ENCODE data around the gene NDUFB1. TPM values are rescaled to one million over a fixed set of nuclear protein-coding genes. Genes with fewer than 3 reads are reported as not detected.

The NDUFB1 gene
- total and polyA plus RNA-seq, 2 of the 4 experiments (the other 2 are of a cell fraction), result 32.1 to 333 TPM

DNA sequence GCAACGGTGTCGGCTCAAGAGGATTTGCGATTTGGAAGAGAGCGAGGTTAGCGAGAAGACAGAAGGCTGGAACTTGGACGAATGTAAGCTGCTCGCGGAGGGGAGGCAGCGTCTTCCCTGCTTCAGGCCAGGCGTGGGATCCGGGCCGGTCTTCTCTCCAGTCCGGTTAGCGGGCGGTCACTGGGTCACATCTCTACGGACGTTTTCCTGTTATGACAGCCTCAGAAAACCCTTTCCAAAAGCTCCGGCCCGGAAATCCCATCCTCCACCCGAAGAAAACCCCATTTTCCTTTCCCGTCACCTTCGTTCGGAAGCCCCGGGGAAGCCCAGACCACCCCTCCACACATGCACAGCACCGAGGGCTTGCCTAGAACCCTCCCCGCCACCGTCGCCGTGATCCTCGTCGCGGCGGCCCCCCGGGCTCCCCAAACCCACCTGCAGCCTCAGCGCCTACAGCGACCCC is 268 bp downstream of the NDUFB1 start:
- 0% methylated on average over 12 of the region's 36 CpGs; no CpG with 5 or more reads in 1 of the 2 experiments for WGBS, 2 experiments (ENCODE audit: extremely low coverage in 2 of 2, insufficient read length in 1 of 2)
- TF ChIP-seq SMC3 (IDR thresholded peaks at IDR 0.05; ENCODE audit: low read depth, low read length), result no peak
- no peak for TF ChIP-seq RCOR1 (IDR thresholded peaks at IDR 0.05; ENCODE audit: insufficient replicate concordance, low read length)
- no peak for TF ChIP-seq FOS (IDR thresholded peaks at IDR 0.05; ENCODE audit: low read depth, low read length)
- no peak; the same call in 1 of the 2 replicates for TF ChIP-seq MAZ (IDR thresholded peaks at IDR 0.05; ENCODE audit: borderline replicate concordance, low read depth, low read length)
- TF ChIP-seq MAFK (IDR thresholded peaks at IDR 0.05; ENCODE audit: low read depth, low read length), result no peak
- no peak for TF ChIP-seq RAD21 (IDR thresholded peaks at IDR 0.05; ENCODE audit: low read length)
- no peak for TF ChIP-seq USF2 (IDR thresholded peaks at IDR 0.05; ENCODE audit: low read depth, low read length)
- TF ChIP-seq MXI1 (IDR thresholded peaks at IDR 0.05; ENCODE audit: borderline replicate concordance, low read depth, low read length), result no peak
- TF ChIP-seq BHLHE40 (IDR thresholded peaks at IDR 0.05; ENCODE audit: low read depth, low read length), result no peak
- TF ChIP-seq POLR2A (IDR thresholded peaks at IDR 0.05; ENCODE audit: low read depth, low read length), result no peak
- no peak for TF ChIP-seq RFX5 (IDR thresholded peaks at IDR 0.05; ENCODE audit: low read depth, low read length)
- peaks cover 24 to 67% of the 10 kb centered on the region in 2 experiments for H3K79me1 ChIP-seq (ENCODE audit: low read depth in 1 of 2, low read length in 2 of 2)
- H3K9me3 ChIP-seq (ENCODE audit: control insufficient read depth, insufficient read depth, low read length), result no peaks in the 10 kb centered on the region
- H2AFZ ChIP-seq (replicated peaks; ENCODE audit: low read length, poor library complexity), result peak overlapping the region; percentile 100
- no TSS peak for BruUV-seq (replicated peaks)
- ChIA-PET CTCF (interaction anchor here (1.4 kb wide), 1 partner anchor 15 kb away, joined by 14 read pairs; the partner anchor contains the start of gene ATXN3), POLR2A (ENCODE audit: unreplicated experiment) (interaction anchor here (0.6 to 1.7 kb wide), 3 partner anchors 15 to 337 kb away, joined by 3 to 8 read pairs (median 6); partner anchors contain the start of gene ATXN3)
- peak overlapping the region in 1 of 2 experiments; percentile 98; a peak in 2 of 4 replicates for H4K8ac ChIP-seq (ENCODE audit: low read depth in 2 of 2, low read length in 2 of 2)
- peak overlapping the region; percentile 24 for H3K18ac ChIP-seq (ENCODE audit: low read depth, low read length)
- intact Hi-C loops (cut with micrococcal nuclease), result loop anchor here (5.0 kb wide), 1 partner anchor 469 kb away; no protein-coding TSS in a partner anchor
- H3K9ac ChIP-seq (ENCODE audit: low read depth, low read length), result peak overlapping the region; percentile 97
- no peak overlapping the region for H2BK20ac ChIP-seq (ENCODE audit: low read depth, low read length)
- H4K91ac ChIP-seq (ENCODE audit: insufficient read depth, low read depth, low read length), result peak overlapping the region; percentile 46
- peak overlapping the region; percentile 4; the same call in 1 of the 2 replicates for H3K23ac ChIP-seq (ENCODE audit: low read depth, low read length)
- H3K9me1 ChIP-seq (ENCODE audit: insufficient read depth, low read length), result no peaks in the 10 kb centered on the region; the same call in 1 of the 2 replicates
- peak overlapping the region; percentile 96 for H2BK120ac ChIP-seq (ENCODE audit: low read depth, low read length)
- peak overlapping the region; percentile 95 for H3K4me3 ChIP-seq (ENCODE audit: insufficient read depth, low read depth, low read length)
- H4K5ac ChIP-seq (ENCODE audit: low read depth, low read length), result peak overlapping the region; percentile 13
- H2BK15ac ChIP-seq (ENCODE audit: low read depth, low read length), result no peak overlapping the region
- dilution Hi-C loops (cut with HindIII; ENCODE audit: low sequenced_read_pairs, unreplicated experiment), result no loop called here
- H3K4me2 ChIP-seq (ENCODE audit: low read depth, low read length), result peak overlapping the region; percentile 65
- peak overlapping the region; percentile 97 for H2AK9ac ChIP-seq (replicated peaks; ENCODE audit: low read depth, low read length, poor library complexity)
- peak; percentile 43 for DNase-seq
- H3K56ac ChIP-seq (ENCODE audit: extremely low read depth, insufficient read depth, low read length), result peak overlapping the region; percentile 93
- no peaks in the 10 kb centered on the region; the same call in 1 of the 2 replicates for H4K20me1 ChIP-seq (ENCODE audit: insufficient read depth, low read length)
- H3K27me3 ChIP-seq (ENCODE audit: control insufficient read depth, insufficient read depth, low read length), result no peaks in the 10 kb centered on the region
- H2BK5ac ChIP-seq (ENCODE audit: low read depth, low read length, poor library complexity, severe bottlenecking), result peak overlapping the region; percentile 51
- in situ Hi-C loops (cut with MboI; ENCODE audit: low sequenced_read_pairs), result loop anchor here (5.0 to 10.0 kb wide), 3 partner anchors 336 to 674 kb away; partner anchors contain the start of gene GOLGA5
- ATAC-seq (ENCODE audit: low read depth), result peak; percentile 41
- peak overlapping the region; percentile 98 for H3K27ac ChIP-seq (ENCODE audit: insufficient read depth, low read length)
- peak overlapping the region; percentile 2 for H3K14ac ChIP-seq (replicated peaks; ENCODE audit: low read depth, low read length)
- peak overlapping the region; percentile 2; the same call in 1 of the 2 replicates for H2AK5ac ChIP-seq (ENCODE audit: low read depth, low read length)
- H3K4ac ChIP-seq (ENCODE audit: low read depth, low read length), result peak overlapping the region; percentile 99
- peaks cover 2% of the 10 kb centered on the region; the same call in 1 of the 2 replicates for H3K4me1 ChIP-seq (ENCODE audit: control insufficient read depth, insufficient read depth, low read length)
- peaks cover 3% of the 10 kb centered on the region; the same call in 1 of the 2 replicates for H3K36me3 ChIP-seq (ENCODE audit: control insufficient read depth, insufficient read depth, low read length)

Measured in IMR-90 (cell line).